CD4-positive, alpha-beta T cell treated with Interleukin-2 at 100 ng/mL for 4 hours (primary cell): ENCODE results near the gene ONECUT3.
A peak's percentile ranks its signal among the peaks of the same experiment; 100 is the strongest.
"Not testable (repeated sequence)": the region's sequence is repeated elsewhere in the genome, so short reads cannot be mapped to it uniquely, and the experiment has no call there.

Experiments used
- DNase-seq: peaks from one replicate; pipeline ENCODE4 v3.0.0-alpha.2; 2020; ENCODE audit warnings: low spot score

Gene ONECUT3

GRCh38 chr19:1794424-1795172 is 41.3 kb downstream of the ONECUT3 start:
- DNase-seq: no peak

GRCh38 chr19:1796395-1797142 is 43.3 kb downstream of the ONECUT3 start:
- no peak for DNase-seq

- not testable (repeated sequence) for DNase-seq
Measured at GRCh38 chr19:1797313-1797712, 44.0 kb downstream of the ONECUT3 start.

- DNase-seq: no peak
Measured at GRCh38 chr19:1799695-1800342, 46.5 kb downstream of the ONECUT3 start.

GRCh38 chr19:1804858-1805257 is 51.6 kb downstream of the ONECUT3 start:
- no peak for DNase-seq

GRCh38 chr19:1805401-1806183 is 52.3 kb downstream of the ONECUT3 start:
- DNase-seq: no peak

GRCh38 chr19:1806184-1807029 is 53.1 kb downstream of the ONECUT3 start:
- DNase-seq: no peak

GRCh38 chr19:1807030-1807694 is 53.9 kb downstream of the ONECUT3 start:
- DNase-seq: no peak

GRCh38 chr19:1807695-1808394 is 54.5 kb downstream of the ONECUT3 start:
- no peak for DNase-seq

GRCh38 chr19:1808395-1808731 is 55.1 kb downstream of the ONECUT3 start:
- no peak for DNase-seq

- DNase-seq: no peak
Measured at GRCh38 chr19:1809678-1810077, 56.4 kb downstream of the ONECUT3 start.

GRCh38 chr19:1810439-1811160 is 57.3 kb downstream of the ONECUT3 start:
- DNase-seq: no peak

- peak; percentile 59 for DNase-seq
Measured at GRCh38 chr19:1811472-1811894, 58.2 kb downstream of the ONECUT3 start.

GRCh38 chr19:1811942-1812425 is 58.7 kb downstream of the ONECUT3 start, which contains the start of gene ATP8B3:
Gene ATP8B3, minus strand, starts transcription at chr19:1812276. Its CDS starts 540 bp downstream, at chr19:1811736.
- DNase-seq: peak; percentile 78

- peak; percentile 90 for DNase-seq
Measured at GRCh38 chr19:1812426-1813191, 59.3 kb downstream of the ONECUT3 start.

GRCh38 chr19:1813192-1814182 is 60.2 kb downstream of the ONECUT3 start:
- no peak for DNase-seq

GRCh38 chr19:1814391-1814790 is 61.1 kb downstream of the ONECUT3 start:
- DNase-seq: no peak
